Chondrocyte (in vitro differentiated cells): ENCODE results near the gene GJA3. TPM values are rescaled to one million over a fixed set of nuclear protein-coding genes. Genes with fewer than 3 reads are reported as not detected.

ENCODE experiments used
- DNase-seq: peaks from one replicate; pipeline ENCODE4 v3.0.0; 2021; ENCODE audit warnings: mixed read lengths, low spot score
- H3K27ac Mint-ChIP-seq: one replicate; pipeline ENCODE4 v1.8.0; 2021; ENCODE audit warnings: mild to moderate bottlenecking, moderate library complexity, mixed read lengths; ENCODE audit not compliant: unreplicated experiment
- H3K27me3 Mint-ChIP-seq: 2 replicates; pipeline ENCODE4 v1.8.0; 2021; ENCODE audit warnings: low read depth, mixed read lengths
- H3K36me3 Mint-ChIP-seq: 2 replicates; pipeline ENCODE4 v1.8.0; 2021; ENCODE audit warnings: low read depth, mixed read lengths
- H3K4me1 Mint-ChIP-seq: 2 replicates; pipeline ENCODE4 v1.8.0; 2021; ENCODE audit warnings: low read depth, mild to moderate bottlenecking, mixed read lengths
- H3K4me3 Mint-ChIP-seq: one replicate; pipeline ENCODE4 v1.8.0; 2021; ENCODE audit warnings: mild to moderate bottlenecking, moderate library complexity, mixed read lengths; ENCODE audit not compliant: unreplicated experiment
- H3K9me3 Mint-ChIP-seq: 2 replicates; pipeline ENCODE4 v1.8.0; 2021; ENCODE audit warnings: low read depth, mixed read lengths
- total RNA-seq: library from RNA; stranded (reverse); gene quantifications from 3 replicates; pipeline ENCODE4 v1.2.1, GENCODE V29; 2021
- TF ChIP-seq, protein P1 (sequence below): fragments of 200-600 bp; sonication (generic); IDR thresholded peaks from 2 replicates; pipeline ENCODE4 v1.5.0; 2021; ENCODE audit warnings: antibody characterized with exemption, mild to moderate bottlenecking, moderate library complexity

The GJA3 gene
- total RNA-seq, 1 donor from 2014 or later: 0.37 TPM

- Mint-ChIP-seq H3K36me3 (no peaks in the 10 kb centered on the region), H3K4me1 (peaks cover 3% of the 10 kb centered on the region), H3K27me3 (peaks cover 23% of the 10 kb centered on the region), H3K4me3 (no peak overlapping the region), H3K27ac (no peak overlapping the region), H3K9me3 (no peaks in the 10 kb centered on the region)
- TF ChIP-seq, protein P1, sequence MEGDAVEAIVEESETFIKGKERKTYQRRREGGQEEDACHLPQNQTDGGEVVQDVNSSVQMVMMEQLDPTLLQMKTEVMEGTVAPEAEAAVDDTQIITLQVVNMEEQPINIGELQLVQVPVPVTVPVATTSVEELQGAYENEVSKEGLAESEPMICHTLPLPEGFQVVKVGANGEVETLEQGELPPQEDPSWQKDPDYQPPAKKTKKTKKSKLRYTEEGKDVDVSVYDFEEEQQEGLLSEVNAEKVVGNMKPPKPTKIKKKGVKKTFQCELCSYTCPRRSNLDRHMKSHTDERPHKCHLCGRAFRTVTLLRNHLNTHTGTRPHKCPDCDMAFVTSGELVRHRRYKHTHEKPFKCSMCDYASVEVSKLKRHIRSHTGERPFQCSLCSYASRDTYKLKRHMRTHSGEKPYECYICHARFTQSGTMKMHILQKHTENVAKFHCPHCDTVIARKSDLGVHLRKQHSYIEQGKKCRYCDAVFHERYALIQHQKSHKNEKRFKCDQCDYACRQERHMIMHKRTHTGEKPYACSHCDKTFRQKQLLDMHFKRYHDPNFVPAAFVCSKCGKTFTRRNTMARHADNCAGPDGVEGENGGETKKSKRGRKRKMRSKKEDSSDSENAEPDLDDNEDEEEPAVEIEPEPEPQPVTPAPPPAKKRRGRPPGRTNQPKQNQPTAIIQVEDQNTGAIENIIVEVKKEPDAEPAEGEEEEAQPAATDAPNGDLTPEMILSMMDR: no peak
- no peak for DNase-seq
These were observed 58.2 kb downstream of the GJA3 start for GRCh38 chr13:20102525-20103180.

- H3K4me3 Mint-ChIP-seq: no peak overlapping the region
- H3K27me3 Mint-ChIP-seq: peaks cover 23% of the 10 kb centered on the region
- no peak overlapping the region for H3K27ac Mint-ChIP-seq
- H3K9me3 Mint-ChIP-seq: peaks cover 2% of the 10 kb centered on the region
- H3K36me3 Mint-ChIP-seq: no peaks in the 10 kb centered on the region
- DNase-seq: no peak
- TF ChIP-seq, protein P1: no peak
- peaks cover 2% of the 10 kb centered on the region for H3K4me1 Mint-ChIP-seq
These were observed 59.2 kb downstream of the GJA3 start for GRCh38 chr13:20101467-20102316.

- DNase-seq: no peak
- no peak overlapping the region for H3K27ac Mint-ChIP-seq
- TF ChIP-seq, protein P1: no peak
- H3K9me3 Mint-ChIP-seq: peaks cover 5% of the 10 kb centered on the region
- H3K4me1 Mint-ChIP-seq: no peaks in the 10 kb centered on the region
- no peak overlapping the region for H3K4me3 Mint-ChIP-seq
- H3K36me3 Mint-ChIP-seq: no peaks in the 10 kb centered on the region
- H3K27me3 Mint-ChIP-seq: peaks cover 10% of the 10 kb centered on the region
These were observed 61.5 kb downstream of the GJA3 start for GRCh38 chr13:20099319-20099718.

DNA sequence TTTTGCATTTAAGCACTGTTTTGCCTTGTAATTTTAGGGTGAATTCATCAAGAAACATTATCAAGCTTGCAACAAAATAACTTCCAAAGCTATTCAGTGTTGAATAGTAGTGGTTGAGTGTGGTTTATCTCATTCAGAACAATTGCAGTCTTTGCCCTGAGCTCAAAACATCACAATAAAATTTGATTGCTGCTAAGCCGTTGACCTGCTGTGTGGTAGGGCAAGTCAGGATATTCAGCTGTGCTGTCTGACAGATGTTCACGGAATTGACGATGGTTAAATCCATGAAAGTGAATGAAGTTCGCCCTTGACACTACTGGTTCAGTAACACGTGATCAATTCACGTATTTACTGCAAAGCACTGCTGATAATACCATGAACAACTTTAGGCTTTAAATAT lies 66.9 kb downstream of the GJA3 start:
- DNase-seq: no peak
- H3K4me3 Mint-ChIP-seq: no peak overlapping the region
- no peaks in the 10 kb centered on the region for H3K4me1 Mint-ChIP-seq
- H3K27ac Mint-ChIP-seq: no peak overlapping the region
- H3K36me3 Mint-ChIP-seq: peaks cover 3% of the 10 kb centered on the region
- peaks cover 5% of the 10 kb centered on the region for H3K9me3 Mint-ChIP-seq
- no peaks in the 10 kb centered on the region for H3K27me3 Mint-ChIP-seq
- TF ChIP-seq, protein P1: no peak

- H3K27me3 Mint-ChIP-seq: no peaks in the 10 kb centered on the region
- DNase-seq: no peak
- peaks cover 18% of the 10 kb centered on the region for H3K36me3 Mint-ChIP-seq
- H3K4me3 Mint-ChIP-seq: no peak overlapping the region
- no peaks in the 10 kb centered on the region for H3K9me3 Mint-ChIP-seq
- H3K4me1 Mint-ChIP-seq: peaks cover 3% of the 10 kb centered on the region
- H3K27ac Mint-ChIP-seq: no peak overlapping the region
- TF ChIP-seq, protein P1: peak; percentile 69
These were observed 70.5 kb downstream of the GJA3 start for GRCh38 chr13:20090349-20090748.

Other genes starting within 250 kb of the GJA3 start
- 87.5 to 89.8 TPM (median 87.6 TPM) in 3 replicates for gene ZMYM2, start 202.3 kb downstream of the GJA3 start, total RNA-seq
- not detected in 3 replicates for gene GJB2, start 31.9 kb upstream of the GJA3 start, total RNA-seq
- gene GJB6, start 71.3 kb upstream of the GJA3 start, total RNA-seq: not detected in 3 replicates